HG02759 (cell line): Measurements from ENCODE around the gene CSTF3.
A peak's percentile ranks its signal among the peaks of the same experiment; 100 is the strongest.

ENCODE experiments used
- ATAC-seq: cut with Tn5 transposase; IDR thresholded peaks from one replicate; pipeline ENCODE4 v1.9.1; 2021; ENCODE audit warnings: mild to moderate bottlenecking, moderate library complexity; ENCODE audit not compliant: unreplicated experiment

CSTF3 gene

DNA sequence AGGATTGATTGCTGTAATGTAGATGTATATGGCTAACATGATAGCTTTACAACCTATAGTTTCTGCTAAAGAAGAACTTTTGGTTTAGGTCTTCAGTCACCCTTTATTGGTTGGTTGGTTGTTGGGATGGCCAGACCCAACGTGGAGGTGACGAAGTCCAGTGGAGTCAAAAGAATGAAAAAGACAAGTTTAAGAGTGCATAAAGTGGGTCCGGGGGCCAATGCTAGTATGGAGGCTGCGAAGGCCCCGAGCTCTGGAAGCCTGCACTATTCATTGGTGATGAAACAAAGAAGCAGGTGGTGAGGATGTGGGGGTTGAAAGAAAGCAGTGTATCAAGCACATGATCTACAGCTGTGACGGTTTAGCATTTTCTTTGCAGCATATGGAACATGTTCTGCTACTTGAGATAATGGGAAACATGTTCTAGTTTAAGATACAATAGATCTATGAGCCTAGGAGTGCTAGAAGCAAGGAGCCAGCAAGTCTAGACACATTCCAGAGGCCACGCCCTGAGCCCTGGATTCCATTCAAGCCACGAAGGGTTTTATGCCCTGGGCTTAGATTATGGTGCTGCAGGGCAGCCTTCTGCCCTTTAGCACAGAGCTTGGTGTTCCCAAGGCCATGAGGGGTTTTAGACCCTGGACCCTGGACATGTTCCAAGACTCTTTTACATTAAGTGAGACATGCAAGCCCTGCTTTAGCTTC lies 115.6 kb downstream of the CSTF3 start:
- ATAC-seq, result no peak

DNA sequence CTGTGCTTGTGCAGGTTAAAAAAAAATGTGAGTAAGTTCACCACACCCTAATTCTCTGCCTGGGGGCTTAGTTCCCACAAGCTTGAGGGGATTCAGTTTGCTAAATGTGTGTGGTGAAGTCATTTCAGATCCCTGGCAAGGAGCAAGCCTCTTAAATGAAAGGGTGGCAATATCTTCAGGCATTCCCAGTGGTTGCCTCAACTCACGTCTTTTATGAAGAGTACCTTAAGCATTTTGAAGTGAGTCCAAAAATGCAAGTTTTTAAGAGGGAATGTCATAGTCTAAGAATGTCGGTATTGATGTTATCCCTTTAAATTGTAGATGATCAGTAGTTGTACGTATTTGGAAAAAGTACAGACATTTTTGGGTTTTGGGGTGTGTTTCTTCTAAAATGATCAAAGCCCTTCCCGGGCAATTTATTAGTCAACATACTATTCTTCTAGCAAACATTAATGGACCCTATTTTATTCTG lies 117.0 kb downstream of the CSTF3 start:
- ATAC-seq, result no peak

DNA sequence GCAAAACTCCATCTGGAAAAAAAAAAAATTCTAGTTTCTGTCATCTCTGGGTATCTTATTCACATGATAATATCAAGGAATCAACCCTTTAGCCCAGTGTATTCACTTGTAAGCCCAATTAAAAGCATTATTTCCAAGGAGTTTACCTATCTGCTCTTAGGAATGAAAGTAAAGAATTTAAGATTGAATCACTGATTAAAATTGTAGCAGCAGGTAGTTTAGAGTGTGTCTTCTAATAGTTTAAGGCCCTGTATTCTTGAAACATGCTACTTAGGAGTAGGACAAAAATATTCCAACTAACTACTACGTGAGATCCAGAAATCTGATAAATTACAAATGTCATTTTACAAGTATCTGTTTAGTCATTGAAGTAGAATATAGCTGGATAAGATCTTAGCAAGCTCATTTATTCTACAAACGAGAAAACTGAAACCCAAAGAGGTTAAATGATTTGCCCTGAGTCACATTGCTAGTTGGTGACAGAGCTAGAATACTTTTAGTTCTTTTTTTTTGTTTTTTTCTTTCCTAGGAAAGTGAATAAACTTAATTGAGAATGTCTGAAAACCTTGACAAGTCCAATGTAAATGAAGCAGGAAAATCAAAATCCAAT lies 118.0 kb downstream of the CSTF3 start:
- ATAC-seq, result no peak

DNA sequence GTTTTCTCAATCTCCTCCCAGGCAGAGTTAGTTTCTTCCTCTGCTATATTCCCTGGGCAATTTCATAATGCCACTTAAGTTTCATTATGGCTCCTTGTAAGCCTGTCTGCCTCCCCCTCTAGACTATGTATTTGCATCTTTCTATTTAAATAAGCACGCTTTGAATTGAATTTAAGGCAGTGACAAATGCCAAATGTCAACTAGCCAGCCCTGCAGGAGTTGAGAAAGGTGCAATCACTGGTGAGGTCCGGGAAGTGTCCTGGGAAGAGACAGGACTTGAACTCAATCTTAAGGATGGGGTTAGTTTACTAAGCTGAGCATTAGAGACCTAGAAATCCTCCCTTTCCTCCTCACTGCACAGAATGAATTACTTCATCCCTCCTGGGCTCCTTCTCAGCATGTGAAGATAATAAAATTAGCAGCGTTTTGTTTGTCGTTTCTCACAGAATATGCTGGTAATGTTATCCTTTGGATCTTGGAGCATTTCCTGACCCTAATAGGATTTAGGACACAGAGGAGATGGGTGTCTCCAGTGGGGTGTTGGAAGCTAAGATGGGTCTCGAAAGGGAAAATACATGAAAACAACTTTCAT lies 120.3 kb downstream of the CSTF3 start:
- ATAC-seq, result peak; percentile 17

DNA sequence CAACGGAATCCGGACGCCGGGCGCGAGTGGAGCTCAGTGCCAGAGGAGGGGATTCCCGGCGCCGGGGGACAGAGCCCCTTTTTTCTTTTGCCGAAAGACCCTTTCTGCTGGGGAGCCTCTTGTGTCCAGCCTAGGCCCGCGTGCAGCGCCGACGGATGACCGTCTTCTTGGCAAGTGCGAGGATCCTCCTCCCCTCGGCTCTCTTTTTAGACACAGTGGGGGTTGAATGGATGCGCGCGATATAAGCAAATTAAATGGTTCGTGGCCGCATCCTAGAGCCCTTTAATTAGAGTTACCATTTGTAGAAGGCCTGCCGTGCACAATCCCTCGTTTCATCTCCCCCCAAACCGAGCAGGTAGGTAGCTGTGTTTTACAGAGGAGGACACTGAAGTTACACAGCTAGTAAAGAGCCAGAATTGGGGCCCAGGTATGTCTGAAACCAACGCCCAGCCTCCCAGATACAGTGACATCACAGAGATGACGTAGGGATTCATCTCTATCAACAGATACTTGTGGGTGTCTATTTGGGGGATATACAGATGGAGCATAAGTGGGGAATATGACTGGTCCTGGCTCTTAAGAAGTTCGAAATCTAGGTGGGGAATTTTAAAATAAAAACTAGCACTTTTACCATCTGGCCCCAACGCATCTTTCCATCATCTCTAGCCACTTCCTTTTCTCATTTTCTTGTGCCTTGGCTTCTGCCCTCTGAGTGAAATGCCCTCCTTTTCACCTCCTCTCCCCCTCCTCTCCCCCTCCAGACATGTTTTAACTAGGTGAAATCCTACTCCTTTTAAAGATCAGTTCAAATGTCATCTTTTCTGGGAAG lies 121.0 kb downstream of the CSTF3 start:
- ATAC-seq, result peak; percentile 22

DNA sequence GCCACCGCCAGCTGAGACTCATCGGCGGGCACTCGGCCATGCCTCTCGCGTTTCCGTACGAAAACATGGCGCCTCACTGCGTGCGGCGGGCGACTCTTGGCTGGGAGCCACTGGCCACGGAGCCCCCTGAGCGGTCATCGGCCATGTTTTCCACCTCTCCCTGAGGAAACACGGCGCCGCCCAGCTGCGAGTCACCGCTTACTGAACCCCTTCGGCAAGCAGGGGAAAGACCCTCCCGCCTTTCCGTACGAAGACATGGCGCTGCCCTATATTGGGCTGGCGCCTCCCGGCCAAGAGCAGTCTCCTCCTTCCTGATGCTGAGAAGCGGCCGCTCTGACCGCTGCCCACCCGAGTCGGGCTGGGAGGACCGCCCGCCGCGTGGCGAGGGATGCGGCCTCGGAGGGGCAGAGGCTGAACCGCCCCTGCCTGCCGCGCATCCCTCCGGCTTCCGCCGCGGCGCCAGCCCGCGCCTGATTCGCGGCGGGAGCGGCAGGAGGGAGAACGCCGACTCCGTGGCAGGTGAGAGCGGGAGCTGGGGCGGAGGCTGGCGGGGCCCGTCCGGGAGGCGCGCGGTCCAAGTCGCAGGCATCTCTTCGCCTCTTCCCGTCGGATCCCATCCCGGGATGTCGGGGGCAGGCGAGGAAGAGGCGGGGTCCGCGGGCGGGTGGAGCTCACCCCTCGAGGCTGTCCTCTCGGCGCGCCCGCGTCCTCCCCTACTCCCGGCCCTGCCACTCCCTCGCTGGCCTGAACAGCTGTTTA lies 121.8 kb downstream of the CSTF3 start, which contains the start of gene TCP11L1:
TCP11L1 (plus strand) TSS at position 299 of the 759 bp plus-strand sequence. CDS start 4,202 bp downstream, outside the sequence.
- peak; percentile 79 for ATAC-seq

DNA sequence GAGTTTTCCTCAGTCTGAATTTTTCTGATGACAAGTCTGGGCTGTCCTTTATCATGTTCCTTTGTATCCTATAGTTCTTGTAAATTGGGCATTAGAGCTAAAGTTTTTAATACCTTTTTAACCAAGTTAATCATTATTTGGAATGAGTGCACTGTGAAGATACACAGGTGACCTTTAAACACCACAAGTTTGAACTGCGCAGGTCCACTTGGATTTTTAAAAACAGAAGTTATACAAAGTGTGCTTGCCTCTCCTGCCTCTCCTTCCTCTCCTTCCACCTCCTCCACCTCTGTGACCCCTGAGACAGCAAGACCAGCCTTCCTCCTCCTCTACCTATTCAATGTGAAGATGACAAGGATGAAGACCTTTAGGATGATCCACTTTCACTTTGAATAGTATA lies 126.3 kb downstream of the CSTF3 start:
- no peak for ATAC-seq
